ENCODE measurements around the gene PRELID3B. TPM values are rescaled to one million over a fixed set of nuclear protein-coding genes. Genes with fewer than 3 reads are reported as not detected.

PRELID3B gene
- total RNA-seq, 2 donors from 2014 or later = 77.1 to 107 TPM

DNA sequence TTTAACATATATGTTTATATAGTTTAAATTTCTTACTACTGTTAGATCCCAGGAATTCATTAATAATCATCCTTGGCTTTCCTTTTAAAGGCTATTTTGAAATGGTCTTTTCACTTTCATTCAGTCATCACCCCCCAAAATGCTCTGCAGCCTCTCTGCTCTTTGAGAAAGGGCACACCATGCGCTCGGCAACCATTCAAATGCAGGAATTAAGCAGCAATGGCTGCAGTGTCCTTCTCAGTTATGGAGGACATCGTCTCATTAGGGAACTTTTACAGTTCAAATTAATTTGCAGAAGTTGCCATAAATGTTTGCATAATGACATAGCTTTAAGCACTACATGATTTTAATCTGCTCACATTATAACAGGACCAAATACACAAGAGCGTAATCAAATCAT, 17.1 kb downstream of the PRELID3B start:
- Mint-ChIP-seq H3K9me3 (no peaks in the 10 kb centered on the region), H3K4me1 (peaks cover 52% of the 10 kb centered on the region), H3K4me3 (no peak overlapping the region), H3K27ac (no peak overlapping the region), H3K27me3 (no peaks in the 10 kb centered on the region), H3K36me3 (ENCODE audit: low read depth) (peaks cover 88% of the 10 kb centered on the region)
- no peak for ATAC-seq (replicated peaks)

DNA sequence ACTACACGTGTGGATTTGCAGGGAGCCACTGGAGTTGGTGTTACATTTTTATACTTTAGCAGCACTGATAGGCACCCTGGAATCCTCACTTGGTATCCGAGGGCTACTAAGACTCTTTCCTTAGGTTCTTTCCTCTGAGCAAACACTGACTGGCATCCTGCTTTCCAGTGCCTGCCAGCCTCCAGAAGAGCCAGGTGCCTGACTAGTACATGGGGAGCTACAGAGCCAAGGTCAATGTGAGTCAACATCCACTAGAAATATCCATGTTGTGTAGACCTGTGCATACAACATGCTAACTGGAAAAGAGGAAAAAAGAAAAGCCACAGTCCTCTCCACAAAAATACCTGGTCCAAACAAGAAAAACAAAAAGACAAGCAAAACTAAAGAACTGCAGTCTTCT, 17.5 kb downstream of the PRELID3B start:
- no peak for ATAC-seq (replicated peaks)
- peaks cover 49% of the 10 kb centered on the region for H3K4me1 Mint-ChIP-seq
- no peak overlapping the region for H3K27ac Mint-ChIP-seq
- no peaks in the 10 kb centered on the region for H3K9me3 Mint-ChIP-seq
- H3K27me3 Mint-ChIP-seq = no peaks in the 10 kb centered on the region
- peaks cover 84% of the 10 kb centered on the region for H3K36me3 Mint-ChIP-seq (ENCODE audit: low read depth)
- H3K4me3 Mint-ChIP-seq = no peak overlapping the region

DNA sequence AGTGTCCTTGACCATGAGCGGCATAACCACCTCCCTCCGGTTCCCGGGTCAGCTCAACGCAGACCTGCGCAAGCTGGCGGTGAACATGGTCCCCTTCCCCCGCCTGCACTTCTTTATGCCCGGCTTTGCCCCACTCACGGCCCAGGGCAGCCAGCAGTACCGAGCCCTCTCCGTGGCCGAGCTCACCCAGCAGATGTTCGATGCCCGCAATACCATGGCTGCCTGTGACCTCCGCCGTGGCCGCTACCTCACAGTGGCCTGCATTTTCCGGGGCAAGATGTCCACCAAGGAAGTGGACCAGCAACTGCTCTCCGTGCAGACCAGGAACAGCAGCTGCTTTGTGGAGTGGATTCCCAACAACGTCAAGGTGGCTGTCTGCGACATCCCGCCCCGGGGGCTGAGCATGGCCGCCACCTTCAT, 18.5 kb downstream of the PRELID3B start:
- peaks cover 74% of the 10 kb centered on the region for H3K36me3 Mint-ChIP-seq (ENCODE audit: low read depth)
- peaks cover 41% of the 10 kb centered on the region for H3K4me1 Mint-ChIP-seq

DNA sequence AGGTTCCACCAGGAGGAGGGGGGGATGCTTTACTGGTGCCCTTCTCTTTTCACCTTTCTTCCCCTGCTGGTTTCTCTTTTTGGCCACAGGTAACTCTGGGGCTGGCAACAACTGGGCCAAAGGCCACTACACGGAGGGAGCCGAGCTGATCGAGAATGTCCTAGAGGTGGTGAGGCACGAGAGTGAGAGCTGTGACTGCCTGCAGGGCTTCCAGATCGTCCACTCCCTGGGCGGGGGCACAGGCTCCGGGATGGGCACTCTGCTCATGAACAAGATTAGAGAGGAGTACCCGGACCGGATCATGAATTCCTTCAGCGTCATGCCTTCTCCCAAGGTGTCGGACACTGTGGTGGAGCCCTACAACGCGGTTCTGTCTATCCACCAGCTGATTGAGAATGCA, 19.0 kb downstream of the PRELID3B start:
- H3K4me1 Mint-ChIP-seq = peaks cover 36% of the 10 kb centered on the region
- no peak overlapping the region for H3K27ac Mint-ChIP-seq
- no peak overlapping the region for H3K4me3 Mint-ChIP-seq
- H3K36me3 Mint-ChIP-seq (ENCODE audit: low read depth) = peaks cover 69% of the 10 kb centered on the region
- ATAC-seq (replicated peaks) = no peak
- no peaks in the 10 kb centered on the region for H3K9me3 Mint-ChIP-seq
- H3K27me3 Mint-ChIP-seq = no peaks in the 10 kb centered on the region

More for the DNA sequence above, 18.5 kb downstream of the PRELID3B start:
- ATAC-seq (replicated peaks) = no peak
- Mint-ChIP-seq H3K9me3 (no peaks in the 10 kb centered on the region), H3K27me3 (no peaks in the 10 kb centered on the region), H3K27ac (no peak overlapping the region), H3K4me3 (no peak overlapping the region)

DNA sequence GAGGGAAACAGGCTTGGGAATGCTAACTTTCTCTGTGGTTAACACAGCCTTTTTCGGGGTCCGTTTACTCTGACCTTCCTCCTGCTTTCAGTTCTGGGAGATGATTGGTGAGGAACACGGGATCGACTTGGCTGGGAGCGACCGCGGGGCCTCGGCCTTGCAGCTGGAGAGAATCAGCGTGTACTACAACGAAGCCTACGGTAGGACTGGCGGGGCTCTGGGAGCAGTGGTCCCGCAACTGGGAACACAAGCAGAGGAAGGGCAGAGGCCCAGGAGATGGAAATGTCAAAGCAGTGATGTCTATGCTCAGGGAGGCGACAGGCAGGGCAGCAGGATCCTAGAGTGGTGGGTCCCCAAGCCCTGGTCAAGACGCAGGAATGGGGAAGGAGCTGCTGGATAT, 19.8 kb downstream of the PRELID3B start:
- Mint-ChIP-seq H3K27ac (peak overlapping the region; percentile 45), H3K4me1 (peaks cover 30% of the 10 kb centered on the region), H3K4me3 (no peak overlapping the region), H3K27me3 (no peaks in the 10 kb centered on the region), H3K9me3 (no peaks in the 10 kb centered on the region), H3K36me3 (ENCODE audit: low read depth) (peaks cover 61% of the 10 kb centered on the region)
- ATAC-seq (replicated peaks) = no peak

DNA sequence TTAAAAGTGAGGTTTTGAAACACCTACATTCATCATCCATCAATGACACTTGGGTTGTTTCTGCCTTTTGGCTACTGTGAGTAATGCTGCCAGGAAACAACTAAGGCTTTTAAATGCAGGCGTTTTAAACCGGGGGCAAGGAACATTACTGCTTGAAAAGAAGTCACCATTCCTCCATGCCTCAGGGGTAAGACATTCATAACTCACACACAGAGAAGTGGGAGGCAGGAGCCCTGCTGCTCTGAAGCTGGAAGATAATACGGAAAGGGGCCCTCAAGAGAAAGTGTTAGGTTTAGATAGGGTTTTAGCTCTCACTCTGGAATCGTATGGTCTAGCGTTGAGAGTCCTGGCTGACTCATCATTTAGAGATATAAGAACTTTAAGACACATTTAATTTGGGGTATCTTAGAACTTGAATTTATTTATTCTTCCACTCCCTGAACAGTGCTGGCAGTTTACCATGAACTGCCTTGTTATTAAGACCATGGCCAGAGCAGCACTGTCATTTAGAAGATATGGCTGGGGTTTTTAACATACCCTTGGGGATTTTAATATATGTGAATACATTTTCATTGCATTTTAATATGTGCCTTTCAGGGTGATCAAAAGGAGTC, 21.5 kb downstream of the PRELID3B start:
- H3K27me3 Mint-ChIP-seq = no peaks in the 10 kb centered on the region
- ATAC-seq (replicated peaks) = no peak
- H3K36me3 Mint-ChIP-seq (ENCODE audit: low read depth) = peaks cover 44% of the 10 kb centered on the region

DNA sequence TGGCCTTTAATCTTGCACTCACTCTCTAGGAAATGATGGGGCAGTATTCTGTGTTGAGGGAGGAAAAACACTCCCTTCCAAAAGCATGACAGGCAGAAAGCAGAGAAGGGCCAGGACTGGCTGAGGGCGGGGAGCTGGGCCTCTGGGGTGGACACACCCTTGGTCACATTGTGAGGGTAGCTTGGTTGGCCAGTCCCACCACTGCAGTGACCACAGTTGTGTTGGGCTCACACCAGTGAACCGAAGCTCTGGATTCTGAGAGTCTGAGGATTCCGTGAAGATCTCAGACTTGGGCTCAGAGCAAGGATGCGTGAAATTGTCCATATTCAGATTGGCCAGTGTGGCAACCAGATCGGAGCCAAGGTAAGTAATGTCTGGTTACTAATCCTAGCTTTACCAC, 23.4 kb downstream of the PRELID3B start, which contains the start of gene TUBB1:
TUBB1 (plus strand) TSS at position 213 of the 400 bp plus-strand sequence; CDS start at position 307, 94 bp downstream.
- Mint-ChIP-seq H3K4me3 (no peak within 1 kb of the TSS), H3K36me3 (ENCODE audit: low read depth) (peaks cover 25% of the 10 kb centered on the region), H3K27ac (no peak within 1 kb of the TSS), H3K27me3 (no peaks in the 10 kb centered on the region), H3K4me1 (peaks cover 26% of the 10 kb centered on the region), H3K9me3 (no peaks in the 10 kb centered on the region)
- ATAC-seq (replicated peaks) = no peak

More for the DNA sequence above, 21.5 kb downstream of the PRELID3B start:
- Mint-ChIP-seq H3K4me1 (peaks cover 30% of the 10 kb centered on the region), H3K27ac (peak overlapping the region; percentile 12), H3K4me3 (no peak overlapping the region), H3K9me3 (no peaks in the 10 kb centered on the region)

DNA sequence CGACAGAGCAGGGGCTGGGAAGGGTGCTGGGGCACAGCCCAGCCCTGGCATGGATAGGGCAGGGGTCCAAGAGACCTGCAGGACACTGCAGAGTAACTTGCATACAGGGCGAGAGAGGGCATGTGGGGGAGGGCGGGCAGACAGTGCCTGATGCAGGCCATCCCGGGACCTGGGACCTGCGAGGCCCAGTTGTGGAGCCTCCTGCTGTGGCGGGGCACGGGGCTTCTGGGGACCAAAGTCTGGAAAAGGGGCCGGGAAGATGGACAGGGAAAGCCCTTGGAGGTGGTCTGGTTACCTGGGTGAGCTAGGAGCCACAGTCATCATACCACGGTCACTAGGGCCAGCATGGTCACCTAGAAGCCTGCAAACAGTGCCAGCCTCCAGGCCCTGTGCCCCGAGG, 23.8 kb downstream of the PRELID3B start:
- H3K27ac Mint-ChIP-seq = no peak overlapping the region
- peaks cover 21% of the 10 kb centered on the region for H3K36me3 Mint-ChIP-seq (ENCODE audit: low read depth)
- H3K4me1 Mint-ChIP-seq = peaks cover 30% of the 10 kb centered on the region
- H3K4me3 Mint-ChIP-seq = no peak overlapping the region
- no peak for ATAC-seq (replicated peaks)
- H3K9me3 Mint-ChIP-seq = no peaks in the 10 kb centered on the region
- no peaks in the 10 kb centered on the region for H3K27me3 Mint-ChIP-seq

DNA sequence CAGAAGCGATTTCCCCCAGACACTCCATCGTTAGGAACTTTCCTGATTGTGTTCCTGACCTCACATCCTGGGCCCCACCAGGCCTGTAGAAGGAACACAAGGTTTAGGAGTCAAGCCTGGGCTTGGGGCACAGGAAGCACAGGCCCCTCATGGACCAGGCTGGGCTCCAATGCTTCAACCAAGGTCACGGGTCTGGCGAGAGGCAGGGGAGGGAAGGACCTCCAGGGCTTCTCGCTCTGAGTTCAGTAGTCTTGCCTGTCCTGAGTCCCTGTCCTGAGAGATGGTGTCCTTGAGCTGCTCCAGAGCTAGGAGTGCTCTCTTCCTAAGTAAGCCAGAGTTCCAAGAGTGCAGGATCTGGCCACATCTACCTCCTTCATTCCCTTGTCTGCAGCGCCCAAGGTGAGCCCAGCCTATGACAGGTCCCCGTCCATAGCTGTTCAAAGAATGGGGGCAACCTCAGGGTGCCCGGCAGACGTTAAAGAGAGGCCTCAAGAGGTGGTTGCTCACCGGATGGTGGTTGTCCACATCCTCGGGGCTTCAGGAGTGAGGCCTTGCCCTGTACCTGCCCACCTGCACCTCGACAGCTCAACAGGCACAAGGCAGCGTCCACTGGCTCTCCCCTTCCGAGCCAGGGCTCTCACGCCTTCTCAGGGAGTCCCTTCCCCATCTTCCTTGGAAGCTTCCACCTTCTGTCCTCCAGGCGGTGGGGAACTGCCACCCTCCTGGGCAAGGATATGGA, 24.9 kb downstream of the PRELID3B start:
- ATAC-seq (replicated peaks) = no peak
- peaks cover 10% of the 10 kb centered on the region for H3K36me3 Mint-ChIP-seq (ENCODE audit: low read depth)
- H3K4me1 Mint-ChIP-seq = peaks cover 39% of the 10 kb centered on the region
- peak overlapping the region; percentile 48 for H3K4me3 Mint-ChIP-seq
- no peaks in the 10 kb centered on the region for H3K9me3 Mint-ChIP-seq
- H3K27ac Mint-ChIP-seq = peak overlapping the region; percentile 64
- no peaks in the 10 kb centered on the region for H3K27me3 Mint-ChIP-seq

DNA sequence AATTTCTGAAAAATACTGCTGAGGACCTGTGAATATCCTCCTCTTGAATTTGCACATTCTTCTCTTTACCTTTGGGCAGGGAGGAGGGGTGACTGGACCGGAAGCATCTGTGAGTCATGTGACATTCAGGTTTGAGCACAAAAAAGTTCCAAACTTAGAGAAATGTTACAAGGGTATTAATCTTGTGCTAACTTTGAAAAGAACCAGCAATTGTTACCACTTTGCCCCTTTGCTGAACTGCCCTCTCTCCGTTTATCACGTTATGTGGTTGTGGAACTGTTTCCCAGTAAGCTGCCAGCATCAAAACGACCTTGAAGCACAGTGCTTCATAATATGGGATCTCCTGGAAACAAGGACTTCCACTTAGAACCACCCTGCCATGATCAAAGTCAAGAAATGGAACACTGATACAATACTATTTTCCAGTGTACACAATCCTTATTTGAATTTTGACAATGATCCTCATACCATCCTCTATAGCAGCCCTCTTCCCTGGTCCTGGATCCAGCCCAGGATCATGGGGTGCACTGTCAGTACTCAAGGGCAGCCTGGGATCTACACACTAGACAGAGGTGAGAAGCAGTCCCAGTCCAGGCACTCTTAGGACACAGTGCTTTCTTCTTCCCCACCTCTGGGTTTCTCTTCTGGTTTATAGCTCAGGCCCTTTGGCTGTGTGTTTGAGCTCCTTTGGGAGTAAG, 25.6 kb downstream of the PRELID3B start:
- Mint-ChIP-seq H3K27me3 (no peaks in the 10 kb centered on the region), H3K4me1 (peaks cover 39% of the 10 kb centered on the region), H3K4me3 (peak overlapping the region; percentile 48), H3K27ac (peak overlapping the region; percentile 64), H3K9me3 (no peaks in the 10 kb centered on the region), H3K36me3 (ENCODE audit: low read depth) (peaks cover 3% of the 10 kb centered on the region)
- ATAC-seq (replicated peaks) = peak; percentile 61

DNA sequence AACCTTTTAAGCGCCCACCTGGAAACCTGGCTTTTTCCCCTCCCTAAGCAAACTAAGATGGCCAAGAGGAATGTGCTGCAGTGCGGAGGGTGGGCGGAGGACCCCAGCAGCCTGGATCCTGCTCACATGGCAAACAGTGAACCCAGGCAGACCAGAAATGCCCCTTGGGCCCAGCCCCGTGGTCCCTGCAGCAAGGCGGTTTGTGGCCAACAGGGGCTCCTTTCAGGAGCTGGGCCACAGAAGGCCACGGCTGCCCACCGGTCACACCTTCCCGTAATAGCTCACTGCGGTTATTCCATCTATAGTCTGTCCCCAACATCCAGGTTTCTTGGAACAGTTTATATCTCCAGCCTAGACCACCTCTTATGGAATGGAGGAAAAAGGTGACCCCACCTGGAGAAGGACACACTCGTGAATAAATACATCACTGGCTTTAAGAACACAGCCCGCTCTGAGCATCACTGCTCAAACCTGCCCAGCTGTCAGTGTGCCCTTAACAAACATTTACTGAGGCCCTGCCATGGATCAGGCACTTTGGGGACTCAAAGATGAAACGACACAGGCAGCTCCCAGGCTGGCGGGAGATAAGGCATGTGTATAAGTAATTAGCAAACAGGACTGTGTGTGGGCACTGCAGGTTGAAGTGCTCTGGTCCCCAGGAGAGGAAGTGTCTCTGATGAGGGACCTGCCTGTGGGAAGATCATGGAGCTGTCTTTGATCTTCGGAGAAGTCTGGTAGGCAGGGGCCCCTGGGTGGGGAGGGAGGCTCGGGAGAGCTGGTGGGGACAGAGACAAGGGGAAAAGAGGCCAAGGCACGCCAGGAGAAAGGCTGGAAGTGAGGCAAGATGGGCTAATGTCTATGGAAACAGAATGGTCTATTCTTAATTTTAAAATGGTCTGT, 26.5 kb downstream of the PRELID3B start:
- Mint-ChIP-seq H3K4me1 (peaks cover 42% of the 10 kb centered on the region), H3K27ac (peak overlapping the region; percentile 64), H3K9me3 (no peaks in the 10 kb centered on the region), H3K36me3 (ENCODE audit: low read depth) (no peaks in the 10 kb centered on the region), H3K27me3 (no peaks in the 10 kb centered on the region), H3K4me3 (peak overlapping the region; percentile 48)
- ATAC-seq (replicated peaks) = no peak

DNA sequence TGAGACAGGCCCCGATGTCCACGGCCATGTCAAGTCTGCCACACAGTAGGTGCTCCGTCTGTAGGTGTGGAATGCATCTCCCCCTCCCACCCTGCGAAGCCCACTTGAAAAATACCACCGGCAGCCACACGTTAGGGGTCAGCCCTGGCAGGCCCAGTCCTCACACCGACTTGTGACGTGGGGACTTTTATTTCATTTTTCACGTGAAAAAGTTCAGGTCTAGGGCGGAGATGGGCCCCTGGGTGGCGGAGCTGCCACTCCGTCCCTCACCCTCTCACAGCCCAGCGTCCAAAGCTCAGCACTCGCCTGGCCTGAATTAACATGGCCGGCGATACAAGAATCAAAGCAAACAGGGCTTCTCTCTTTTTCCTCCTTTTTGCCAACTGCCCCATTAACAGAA, 27.2 kb downstream of the PRELID3B start:
- ATAC-seq (replicated peaks) = no peak
- H3K27me3 Mint-ChIP-seq = no peaks in the 10 kb centered on the region
- H3K36me3 Mint-ChIP-seq (ENCODE audit: low read depth) = no peaks in the 10 kb centered on the region
- no peaks in the 10 kb centered on the region for H3K9me3 Mint-ChIP-seq
- H3K4me3 Mint-ChIP-seq = no peak overlapping the region
- no peak overlapping the region for H3K27ac Mint-ChIP-seq
- peaks cover 37% of the 10 kb centered on the region for H3K4me1 Mint-ChIP-seq

DNA sequence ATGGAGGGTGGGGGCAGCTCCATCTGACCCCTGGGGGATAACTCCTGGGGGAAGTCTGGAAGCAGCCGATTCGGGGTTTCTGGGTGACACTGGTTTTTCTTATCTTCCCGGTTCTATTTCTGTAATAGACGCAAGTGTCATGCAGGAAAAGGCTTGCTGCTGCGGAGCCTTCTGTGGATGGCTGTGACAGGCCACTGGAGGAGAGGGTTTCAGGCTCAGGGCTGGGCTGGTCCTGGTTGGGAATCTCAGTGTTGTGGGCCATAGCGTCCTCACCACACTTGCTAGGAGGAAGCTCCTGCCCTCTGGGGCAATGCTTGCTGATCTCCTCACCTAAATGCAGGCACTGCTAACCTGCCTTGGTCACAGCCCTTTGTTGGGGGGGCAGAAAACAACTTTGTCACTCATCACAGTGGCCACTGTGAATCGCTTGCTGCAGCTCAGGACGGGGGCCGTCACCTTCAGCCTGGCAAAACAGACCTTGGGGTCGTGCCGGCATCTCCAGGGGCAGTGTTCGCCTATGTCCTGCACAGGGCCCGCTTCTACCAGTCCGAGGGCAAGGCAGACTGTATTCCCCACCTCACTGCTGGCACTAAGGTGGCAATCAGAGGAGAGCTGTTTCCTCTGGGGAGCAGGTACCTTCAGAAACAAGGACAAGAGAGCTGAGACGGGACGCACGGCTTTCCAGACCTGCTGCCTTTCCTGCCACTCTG, 27.8 kb downstream of the PRELID3B start:
- ATAC-seq (replicated peaks) = no peak
- peak overlapping the region; percentile 30 for H3K4me3 Mint-ChIP-seq
- no peaks in the 10 kb centered on the region for H3K27me3 Mint-ChIP-seq
- no peaks in the 10 kb centered on the region for H3K36me3 Mint-ChIP-seq (ENCODE audit: low read depth)
- H3K9me3 Mint-ChIP-seq = no peaks in the 10 kb centered on the region
- peak overlapping the region; percentile 8 for H3K27ac Mint-ChIP-seq
- peaks cover 37% of the 10 kb centered on the region for H3K4me1 Mint-ChIP-seq
